GM18909 (cell line): Measurements from ENCODE around the gene REXO5.
"Not testable (repeated sequence)": the region's sequence is repeated elsewhere in the genome, so short reads cannot be mapped to it uniquely, and the experiment has no call there.

Experiments used
- ATAC-seq: cut with Tn5 transposase; IDR thresholded peaks from one replicate; pipeline ENCODE4 v1.9.1; 2021; ENCODE audit warnings: mild to moderate bottlenecking; ENCODE audit not compliant: unreplicated experiment, poor library complexity

REXO5 gene

GRCh38 chr16:20846030-20846429, 39.7 kb downstream of the REXO5 start:
- ATAC-seq = no peak

- ATAC-seq = no peak
Measured at GRCh38 chr16:20846551-20846950, 40.2 kb downstream of the REXO5 start.

DNA sequence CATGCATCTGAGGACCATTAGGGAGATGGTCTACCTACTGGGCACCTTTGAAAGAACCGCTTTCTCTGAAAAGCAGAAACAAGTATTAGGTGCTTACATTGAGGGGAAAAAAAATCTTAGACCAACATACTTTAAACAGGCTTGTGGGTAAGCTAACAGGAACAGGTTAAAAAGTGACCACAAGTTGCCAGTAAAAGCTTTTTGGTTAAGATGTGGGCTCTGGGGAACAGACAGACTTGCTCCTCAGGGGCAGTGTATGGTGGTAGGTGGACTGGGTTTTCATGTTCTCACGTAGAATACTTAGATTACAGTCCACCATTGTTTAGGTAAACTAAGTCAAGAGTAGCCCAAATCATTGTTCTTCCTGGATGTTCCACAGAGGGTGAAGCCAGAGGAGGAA, 41.2 kb downstream of the REXO5 start:
- no peak for ATAC-seq

- no peak for ATAC-seq
Measured at GRCh38 chr16:20849589-20850390, 43.5 kb downstream of the REXO5 start.

DNA sequence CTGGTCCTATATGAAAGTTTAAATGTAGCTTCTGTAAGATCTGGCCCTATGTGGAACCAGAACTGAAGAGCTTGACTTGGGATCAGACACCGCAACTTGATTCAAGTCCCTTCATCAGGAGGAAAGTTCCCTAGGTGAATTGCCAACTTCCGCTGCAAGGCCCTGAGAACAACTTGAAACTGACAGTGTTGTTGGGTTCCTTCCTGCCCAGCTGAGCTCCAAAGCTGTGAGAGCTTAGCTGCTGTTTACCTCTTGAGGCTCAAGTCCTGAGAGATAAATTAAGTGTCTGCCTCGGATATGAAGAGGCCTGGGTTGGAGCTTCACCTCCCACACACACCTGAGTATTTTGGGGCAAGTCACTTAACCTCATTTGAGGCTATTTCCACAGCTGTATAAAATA, 44.7 kb downstream of the REXO5 start:
- no peak for ATAC-seq

GRCh38 chr16:20851601-20852000, 45.3 kb downstream of the REXO5 start:
- no peak for ATAC-seq

GRCh38 chr16:20853143-20853542, 46.8 kb downstream of the REXO5 start:
- no peak for ATAC-seq

- no peak for ATAC-seq
Measured at GRCh38 chr16:20853981-20854620, 47.8 kb downstream of the REXO5 start.

DNA sequence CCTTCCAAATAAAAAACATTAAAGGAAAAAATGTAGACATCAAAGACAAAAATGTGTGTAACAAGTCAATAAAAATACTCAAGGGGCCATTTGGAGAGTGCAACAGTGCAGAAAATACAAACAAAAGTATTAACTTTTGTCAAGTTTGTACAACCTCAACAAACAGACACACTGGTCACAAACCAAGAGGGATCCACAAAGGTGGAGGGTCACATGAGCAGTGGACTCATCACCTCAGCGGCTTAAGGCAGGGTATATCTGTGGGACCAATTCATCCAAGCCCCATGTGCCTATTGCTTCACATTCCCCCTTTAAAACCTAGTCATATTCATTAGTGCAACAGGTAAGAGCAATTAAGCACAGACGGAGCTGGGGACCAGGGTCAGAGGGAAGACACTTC, 48.6 kb downstream of the REXO5 start:
- no peak for ATAC-seq

- ATAC-seq = no peak
Measured at GRCh38 chr16:20857281-20857680, 51.0 kb downstream of the REXO5 start.

DNA sequence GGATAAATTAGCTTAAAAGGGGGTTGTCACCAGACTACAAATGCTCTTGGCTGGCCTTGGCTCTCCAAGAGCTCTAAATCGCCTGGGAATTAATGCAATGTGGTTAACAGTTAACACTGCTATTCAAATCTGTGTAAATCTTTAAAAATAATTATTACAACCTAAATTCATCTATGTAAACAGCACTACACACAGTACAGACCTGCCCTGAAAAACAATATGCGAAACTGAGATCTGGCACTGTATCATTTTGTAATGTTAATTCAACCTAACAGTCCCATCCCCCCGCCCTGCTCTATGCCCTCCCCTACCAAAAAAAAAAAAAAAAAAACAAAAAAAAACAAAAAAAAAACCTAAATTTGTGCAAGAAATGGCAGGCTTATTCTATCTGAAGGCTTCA, 52.9 kb downstream of the REXO5 start:
- no peak for ATAC-seq

DNA sequence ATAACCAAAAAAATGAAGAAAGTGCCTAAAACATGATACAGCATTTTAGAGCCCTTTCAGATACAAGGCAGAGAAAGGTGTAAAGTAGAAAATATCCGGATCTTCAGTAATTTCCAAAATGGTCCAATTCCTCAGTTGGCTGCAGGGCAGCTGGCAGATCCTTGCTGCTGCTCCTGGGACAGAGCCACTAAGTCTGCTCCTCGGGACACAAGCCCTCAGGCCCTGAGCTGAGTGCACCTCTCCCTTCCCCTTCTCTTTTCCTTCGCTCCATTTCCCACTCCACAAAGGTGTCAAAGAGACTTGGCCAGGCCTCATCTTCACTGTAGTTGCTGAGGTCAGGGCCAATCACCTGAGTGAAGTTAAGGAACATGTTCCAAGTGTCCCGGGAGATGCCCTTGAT, 53.4 kb downstream of the REXO5 start:
- ATAC-seq = no peak

DNA sequence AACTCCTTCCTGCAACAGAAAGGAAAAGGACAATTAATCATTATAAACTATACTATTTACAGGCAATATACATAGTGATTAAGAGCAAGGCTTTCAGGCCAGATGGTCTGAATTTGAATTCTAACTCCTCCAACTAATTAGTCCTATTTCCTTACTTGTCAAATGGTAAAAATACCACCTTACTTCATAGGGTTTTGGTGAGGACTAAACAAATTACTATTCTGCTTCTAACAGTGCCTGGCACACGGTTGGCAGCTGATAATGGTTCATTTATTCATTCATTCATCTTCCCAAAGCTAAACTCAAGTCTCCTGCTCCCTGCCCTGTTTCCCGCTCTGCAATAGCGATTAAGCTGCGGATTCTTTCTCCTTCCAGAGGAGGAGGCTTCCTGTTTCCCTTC, 54.0 kb downstream of the REXO5 start:
- no peak for ATAC-seq

- ATAC-seq = not testable (repeated sequence)
Measured at GRCh38 chr16:20860995-20861394, 54.7 kb downstream of the REXO5 start.

DNA sequence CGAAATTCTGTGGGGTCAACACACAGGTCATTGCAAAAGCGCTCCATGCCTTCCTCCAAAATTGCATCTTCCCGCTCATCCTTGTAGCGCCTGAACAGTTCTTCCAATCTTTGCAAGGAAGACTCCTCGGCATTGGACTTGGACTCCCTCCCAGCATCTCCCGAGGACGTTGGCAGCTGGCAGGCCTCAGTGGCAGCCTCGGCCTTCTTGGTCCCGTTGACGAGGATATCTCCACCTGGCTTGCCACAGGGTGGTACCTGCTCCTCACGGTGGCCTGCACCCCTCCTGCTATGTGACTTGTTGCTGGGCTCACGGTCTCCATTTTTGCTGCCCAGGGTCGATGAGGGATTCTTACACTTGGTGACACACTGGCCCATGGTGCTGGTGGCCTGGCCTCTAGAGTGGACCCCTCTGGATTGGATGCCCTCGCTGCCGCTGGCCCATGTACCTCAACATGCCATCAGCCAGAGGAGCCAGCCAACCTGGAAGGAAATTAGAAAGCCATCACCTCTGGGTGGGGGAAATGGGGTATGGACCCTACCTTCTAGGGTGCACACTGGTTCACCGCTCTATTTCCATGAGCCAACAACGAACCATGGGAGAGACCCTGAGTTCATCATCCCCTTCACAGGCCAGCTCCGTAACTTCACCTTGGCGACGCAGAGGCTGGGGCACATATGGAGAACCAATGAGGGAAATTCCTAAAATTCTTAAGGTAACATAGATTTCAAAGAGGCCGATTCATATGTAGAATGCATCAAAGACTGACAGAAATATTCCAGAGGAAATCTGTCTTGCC, 56.0 kb downstream of the REXO5 start:
- ATAC-seq = no peak

- ATAC-seq = not testable (repeated sequence)
Measured at GRCh38 chr16:20864376-20864775, 58.0 kb downstream of the REXO5 start.

DNA sequence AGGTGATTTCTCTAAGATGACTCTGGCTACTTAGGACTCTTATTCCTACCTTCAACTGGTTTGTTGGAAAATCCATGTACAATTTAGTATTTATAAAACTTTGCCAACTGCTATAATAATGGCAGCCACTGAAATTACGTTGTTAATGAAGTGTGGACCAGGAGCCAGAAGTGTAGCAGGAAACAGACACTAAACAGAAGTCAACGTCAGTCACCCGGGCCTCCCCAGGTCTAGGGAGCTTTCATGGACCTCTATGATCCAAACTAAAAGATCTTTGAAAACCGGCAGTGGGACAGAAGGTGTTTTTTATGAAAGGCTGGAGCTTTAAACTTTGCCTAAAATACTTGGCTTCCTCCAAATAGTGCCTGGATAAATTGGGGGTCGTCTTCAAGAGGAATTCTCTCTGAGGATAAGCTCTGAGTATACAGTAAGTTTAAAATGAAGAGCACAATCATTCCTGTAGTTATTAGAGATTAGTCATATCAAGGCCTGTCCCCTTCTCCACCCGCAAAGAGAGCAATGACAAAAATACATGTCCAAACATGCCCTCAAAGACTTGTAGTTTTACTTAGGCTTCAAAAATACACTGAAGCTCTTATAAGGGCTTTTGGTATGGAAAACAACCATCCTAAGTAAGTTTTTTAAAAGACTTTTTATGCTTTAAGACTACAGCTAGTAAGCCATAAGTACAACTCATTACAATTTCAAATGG, 59.2 kb downstream of the REXO5 start:
- ATAC-seq = peak; percentile 62

GRCh38 chr16:20866145-20866772, 59.9 kb downstream of the REXO5 start:
- peak; percentile 18 for ATAC-seq

GRCh38 chr16:20866801-20867200, 60.5 kb downstream of the REXO5 start:
- ATAC-seq = no peak

DNA sequence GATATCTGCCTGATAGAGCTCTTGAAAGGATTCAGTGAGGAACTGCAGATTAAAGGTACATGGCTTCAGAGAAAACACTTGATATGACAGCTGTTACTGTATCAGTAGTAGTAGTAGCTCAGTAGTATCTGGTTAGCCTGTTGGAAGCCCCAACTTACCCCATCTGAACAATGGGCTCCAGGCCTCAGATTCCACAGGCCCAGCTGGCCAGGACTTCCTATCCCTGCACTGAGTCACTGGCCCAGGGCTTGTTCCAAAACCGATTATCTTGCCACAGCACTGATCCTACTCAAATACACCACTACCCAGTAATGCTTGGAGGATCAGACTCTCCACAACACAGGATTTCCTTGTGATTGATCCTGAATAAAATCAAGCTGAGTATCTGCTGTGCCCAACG, 61.3 kb downstream of the REXO5 start:
- no peak for ATAC-seq
